Activated naive CD8-positive, alpha-beta T cell treated with anti-CD3 and anti-CD28 coated beads, Interleukin-2, amount 50 U/mL, for 16 hours (primary cell): ENCODE results near the gene POM121L12.

Source experiments
- DNase-seq: peaks from one replicate; pipeline ENCODE4 v3.0.0-alpha.2; 2020; ENCODE audit warnings: low read depth, low spot score

The POM121L12 gene

GRCh38 chr7:53035499-53036412 is at the start of gene POM121L12:
POM121L12 (plus strand) TSS chr7:53035633; CDS start chr7:53035672, 39 bp downstream.
- DNase-seq: no peak

GRCh38 chr7:52992001-52992400 is 43.4 kb upstream of the POM121L12 start:
- no peak for DNase-seq

GRCh38 chr7:52992479-52993162 is 42.8 kb upstream of the POM121L12 start:
- DNase-seq: no peak

- no peak for DNase-seq
These were observed 39.8 kb upstream of the POM121L12 start for GRCh38 chr7:52995676-52996075.

GRCh38 chr7:53001221-53001620 is 34.2 kb upstream of the POM121L12 start:
- no peak for DNase-seq

- DNase-seq: no peak
These were observed 33.0 kb upstream of the POM121L12 start for GRCh38 chr7:53002389-53002788.

- DNase-seq: no peak
These were observed 31.6 kb upstream of the POM121L12 start for GRCh38 chr7:53003653-53004445.

- DNase-seq: no peak
These were observed 21.5 kb upstream of the POM121L12 start for GRCh38 chr7:53013925-53014324.

GRCh38 chr7:53015463-53015862 is 20.0 kb upstream of the POM121L12 start:
- DNase-seq: no peak

- DNase-seq: no peak
These were observed 12.5 kb upstream of the POM121L12 start for GRCh38 chr7:53022893-53023292.

- no peak for DNase-seq
These were observed 13.2 kb downstream of the POM121L12 start for GRCh38 chr7:53048638-53049037.

GRCh38 chr7:53050433-53050832 is 15.0 kb downstream of the POM121L12 start:
- DNase-seq: no peak

GRCh38 chr7:53059591-53059990 is 24.2 kb downstream of the POM121L12 start:
- DNase-seq: no peak

GRCh38 chr7:53060066-53060465 is 24.6 kb downstream of the POM121L12 start:
- no peak for DNase-seq

- no peak for DNase-seq
These were observed 27.4 kb downstream of the POM121L12 start for GRCh38 chr7:53062796-53063195.

- DNase-seq: no peak
These were observed 33.2 kb downstream of the POM121L12 start for GRCh38 chr7:53068673-53069072.

GRCh38 chr7:53070883-53071282 is 35.5 kb downstream of the POM121L12 start:
- DNase-seq: no peak
